ENCODE results near the gene ARL15. TPM values are rescaled to one million over a fixed set of nuclear protein-coding genes. Genes with fewer than 3 reads are reported as not detected.

ARL15 gene
- total and polyA plus RNA-seq, 2 of the 8 experiments (the other 6 are each of a cell fraction or from before 2014, with no cell fraction given) = 9.9 to 21.2 TPM

DNA sequence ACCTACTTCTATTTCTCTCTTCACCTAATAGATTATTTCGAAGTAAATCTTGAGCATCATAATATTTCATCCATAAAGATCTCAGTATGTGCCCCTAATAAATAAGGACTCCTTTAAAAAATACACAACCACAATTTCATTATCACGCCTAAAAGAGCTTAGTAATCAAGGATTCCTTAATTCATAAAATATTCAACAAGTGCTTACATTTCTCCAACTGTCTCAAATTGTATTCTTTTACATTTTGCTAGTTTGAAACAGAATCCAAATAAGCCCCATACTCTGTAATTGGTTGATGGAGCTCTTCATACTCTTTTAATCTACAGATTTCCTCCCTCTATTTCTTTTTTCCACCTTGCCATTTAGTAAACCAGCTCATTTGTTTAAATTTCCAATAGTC is 432.4 kb downstream of the ARL15 start:
- Histone ChIP-seq H3K79me2 (ENCODE audit: control insufficient read depth in 1 of 2, insufficient read depth in 2 of 2, low read length in 2 of 2) (no peaks in the 10 kb centered on the region), H4K20me1 (replicated peaks in 1 of 2; ENCODE audit: control insufficient read depth in 1 of 2, insufficient read depth in 2 of 2, low read length in 2 of 2) (no peaks in the 10 kb centered on the region), H3K27me3 (replicated peaks in 1 of 4; ENCODE audit: control insufficient read depth in 3 of 4, extremely low read depth in 1 of 4, insufficient read depth in 3 of 4, low read length in 3 of 4) (no peaks in the 10 kb centered on the region), H3K14ac (ENCODE audit: insufficient read length) (no peak overlapping the region), H3K9me3 (ENCODE audit: insufficient read depth in 2 of 2, low read depth in 1 of 2, low read length in 1 of 2) (peaks cover 14% of the 10 kb centered on the region in 2 experiments), H4K8ac (ENCODE audit: extremely low read depth, insufficient read depth, low read length) (no peak overlapping the region), H4K5ac (ENCODE audit: insufficient read length, low read depth, low read length) (no peak overlapping the region), H2BK15ac (ENCODE audit: low read length) (no peak overlapping the region), H3K56ac (replicated peaks; ENCODE audit: insufficient read length, low read depth, low read length) (no peak overlapping the region), H2AFZ (ENCODE audit: low read length) (no peak overlapping the region), H2BK120ac (replicated peaks; ENCODE audit: low read depth, low read length) (no peak overlapping the region), H3K36me3 (ENCODE audit: control insufficient read depth in 2 of 4, insufficient read depth in 4 of 4, low read length in 3 of 4) (peaks cover 0 to 7% (median 0%) of the 10 kb centered on the region in 4 experiments; a peak in 1 of 8 replicates), H3K27ac (ENCODE audit: low read depth, low read length) (no peak overlapping the region), H3K23ac (ENCODE audit: insufficient read length) (no peak overlapping the region), H3K23me2 (ENCODE audit: low read depth, low read length) (no peaks in the 10 kb centered on the region), H3K18ac (ENCODE audit: extremely low read depth, low read length) (no peak overlapping the region), H2BK12ac (ENCODE audit: low read depth, low read length) (no peak overlapping the region), H4K91ac (replicated peaks; ENCODE audit: insufficient read length, low read length) (no peak overlapping the region), H2AK5ac (ENCODE audit: low read depth, low read length) (no peak overlapping the region), H3K4me2 (ENCODE audit: insufficient read depth in 1 of 2, low read depth in 2 of 2, low read length in 2 of 2) (no peak overlapping the region), H3K4me1 (replicated peaks in 1 of 4; ENCODE audit: control insufficient read depth in 3 of 4, insufficient read depth in 4 of 4, low read length in 3 of 4) (peaks cover 3 to 16% (median 13%) of the 10 kb centered on the region in 4 experiments; a peak in 4 of 7 replicates), H2BK20ac (ENCODE audit: low read length) (no peak overlapping the region), H3K4ac (replicated peaks; ENCODE audit: insufficient read length, low read depth, low read length) (no peak overlapping the region), H3K9ac (replicated peaks in 1 of 4; ENCODE audit: extremely low read depth in 1 of 4, low read depth in 3 of 4, low read length in 3 of 4) (no peak overlapping the region), H3K4me3 (ENCODE audit: extremely low read depth in 1 of 4, insufficient read depth in 2 of 4, low read depth in 3 of 4, low read length in 4 of 4) (no peak overlapping the region), H3K79me1 (ENCODE audit: low read depth, low read length) (no peaks in the 10 kb centered on the region), H2BK5ac (ENCODE audit: low read depth, low read length) (no peak overlapping the region)
- 85 to 100% methylated on average over 1 to 2 of the region's 2 CpGs for whole genome bisulfite sequencing, 2 experiments (ENCODE audit: extremely low coverage in 1 of 2, insufficient coverage in 1 of 2, insufficient read length in 1 of 2, insufficient replicate concordance in 2 of 2, low coverage in 1 of 2, low lambda C conversion rate in 2 of 2, missing lambda C conversion rate in 1 of 2)
- FAIRE-seq (no peak), DNase-seq (ENCODE audit: low read depth in 1 of 2, low spot score in 2 of 2) (no peak)
- CTCF ChIA-PET (ENCODE audit: partially characterized antibody) = no interaction called here
- POLR2A ChIA-PET (ENCODE audit: partially characterized antibody) = no interaction called here
- no peak for TF ChIP-seq GABPA (IDR thresholded peaks at IDR 0.05; ENCODE audit: borderline replicate concordance, insufficient read depth, low read length)
- no peak for TF ChIP-seq BRCA1 (IDR thresholded peaks at IDR 0.05; ENCODE audit: low read depth, low read length)

Data from H1 (cell line).